Activated naive CD8-positive, alpha-beta T cell treated with anti-CD3 and anti-CD28 coated beads, Interleukin-2, amount 50 U/mL, for 16 hours (primary cell): ENCODE measurements around the gene CA12.
"Not testable (repeated sequence)": the region's sequence is repeated elsewhere in the genome, so short reads cannot be mapped to it uniquely, and the experiment has no call there.

Experiments used
- DNase-seq: peaks from one replicate; pipeline ENCODE4 v3.0.0-alpha.2; 2020; ENCODE audit warnings: low read depth, low spot score

The CA12 gene

DNA sequence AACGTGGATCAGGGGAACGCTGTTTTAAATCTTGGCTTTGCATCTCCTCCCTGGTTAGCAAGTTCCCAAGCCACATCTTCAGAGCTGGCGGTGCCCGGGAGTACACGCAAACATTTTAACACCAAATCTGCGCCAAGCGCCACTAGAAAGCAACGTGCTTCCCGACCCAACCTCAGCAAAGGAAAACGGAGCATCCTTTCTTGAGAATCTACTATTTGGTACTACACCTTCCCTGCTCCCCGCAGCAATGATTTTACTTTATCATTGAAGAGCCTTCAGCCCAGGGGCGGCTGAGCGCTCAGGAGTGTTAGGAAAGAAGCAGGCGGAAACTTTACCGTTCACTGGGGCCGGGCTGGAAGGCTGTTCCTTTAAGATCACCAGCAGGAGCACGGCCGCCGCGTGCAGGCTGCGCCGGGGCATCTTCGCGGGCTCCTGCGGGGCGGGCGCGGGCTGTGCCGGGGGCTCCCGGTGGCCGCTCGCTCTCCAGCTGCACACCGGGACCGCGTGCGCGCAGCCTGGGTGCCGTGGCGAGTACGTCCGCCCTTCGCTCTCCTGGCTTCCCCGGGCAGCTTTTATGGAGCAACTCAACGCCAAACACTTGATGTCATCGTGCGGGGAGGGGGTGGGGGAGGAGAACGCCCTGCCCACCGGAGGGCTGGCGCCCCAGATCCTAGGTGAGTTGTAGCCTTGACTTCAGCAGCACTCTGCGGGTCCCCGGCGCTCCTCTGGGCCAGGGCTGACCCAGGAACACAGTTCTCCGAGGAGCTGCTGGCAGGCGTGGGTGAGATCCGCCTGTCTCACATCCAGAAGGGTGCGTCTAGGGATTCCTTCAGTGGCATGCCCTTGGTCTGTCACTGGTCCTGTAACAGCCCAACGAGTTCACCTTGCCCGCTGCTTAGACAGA lies at the start of gene CA12:
CA12 (minus strand) TSS at position 546 of the 904 bp plus-strand sequence; CDS start at position 420, 126 bp downstream.
- DNase-seq, result no peak

DNA sequence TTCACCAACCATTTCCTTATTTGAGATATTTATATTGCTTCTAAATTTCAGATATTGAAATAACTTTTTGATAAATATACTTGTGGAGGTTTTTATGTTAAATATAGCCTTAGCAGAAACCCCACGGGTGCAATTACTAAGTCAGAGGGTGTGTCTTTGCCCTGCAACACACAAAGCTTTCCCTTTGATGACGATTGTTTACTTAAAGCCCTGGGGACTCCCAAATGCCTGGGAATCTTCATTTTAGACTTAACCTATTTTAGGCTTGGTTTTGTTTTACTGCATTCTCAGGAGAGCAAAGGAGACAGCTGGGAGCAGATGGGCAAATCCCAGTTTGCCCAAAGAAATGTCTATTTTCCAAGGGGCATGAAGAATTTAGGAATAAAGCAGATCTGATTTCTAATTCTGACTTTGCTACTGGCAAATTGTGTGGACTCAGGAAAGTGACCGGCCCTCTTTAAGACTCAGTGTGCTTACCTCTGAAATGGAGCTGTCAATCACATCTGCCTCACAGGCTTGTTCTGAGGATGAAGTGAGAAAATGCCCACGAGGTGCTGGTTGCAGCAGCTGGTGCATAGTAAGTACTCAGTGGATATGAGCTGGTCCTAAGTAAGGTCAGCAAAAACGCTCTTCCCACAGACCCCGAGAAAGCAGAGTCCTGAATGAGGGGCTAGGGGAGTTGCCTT lies 49.3 kb upstream of the CA12 start:
- no peak for DNase-seq

- DNase-seq, result no peak
Measured at GRCh38 chr15:63426552-63426951, 44.9 kb upstream of the CA12 start.

- no peak for DNase-seq
Measured at GRCh38 chr15:63425426-63425985, 43.9 kb upstream of the CA12 start.

GRCh38 chr15:63422891-63423590 lies 41.4 kb upstream of the CA12 start:
- no peak for DNase-seq

- DNase-seq, result no peak
Measured at GRCh38 chr15:63421433-63421832, 39.8 kb upstream of the CA12 start.

DNA sequence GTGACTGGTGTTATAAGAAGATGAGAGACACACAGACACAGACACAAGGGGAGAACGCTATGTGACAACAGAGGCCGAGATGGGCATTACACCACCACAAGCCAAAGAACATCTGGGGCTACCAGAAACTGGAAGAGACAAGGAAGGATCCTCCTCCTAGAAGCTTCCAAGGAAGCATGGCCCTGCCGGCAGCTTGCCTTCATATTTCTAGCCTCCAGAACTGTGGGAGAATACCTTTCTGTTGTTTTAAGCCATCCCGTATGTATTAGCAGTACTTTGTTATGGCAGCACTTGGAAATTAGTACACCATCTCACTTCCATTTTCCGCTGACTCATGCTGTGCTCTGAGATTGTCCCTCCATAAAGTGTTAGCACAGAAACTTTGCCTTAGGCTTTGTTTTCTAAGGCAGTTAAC lies 38.7 kb upstream of the CA12 start:
- no peak for DNase-seq

DNA sequence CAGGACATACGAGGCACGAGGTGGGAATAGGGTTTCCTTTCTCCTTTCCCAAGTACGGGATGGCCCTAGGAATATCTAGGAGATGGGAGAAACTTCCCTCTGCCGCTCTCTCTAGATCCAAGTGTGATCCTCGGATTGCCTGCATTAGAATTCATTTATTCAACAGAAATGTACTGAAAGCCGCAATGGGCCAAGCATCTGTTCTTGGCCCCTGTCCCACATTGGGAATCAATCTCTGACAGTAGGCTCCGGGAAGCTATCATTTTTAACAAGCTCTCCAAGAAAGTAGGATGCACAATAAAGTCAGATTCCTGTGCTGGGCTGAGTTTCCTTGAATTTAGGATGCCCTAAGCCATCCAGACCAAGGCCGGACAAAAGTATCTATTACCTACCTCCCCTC lies 37.2 kb upstream of the CA12 start:
- no peak for DNase-seq

DNA sequence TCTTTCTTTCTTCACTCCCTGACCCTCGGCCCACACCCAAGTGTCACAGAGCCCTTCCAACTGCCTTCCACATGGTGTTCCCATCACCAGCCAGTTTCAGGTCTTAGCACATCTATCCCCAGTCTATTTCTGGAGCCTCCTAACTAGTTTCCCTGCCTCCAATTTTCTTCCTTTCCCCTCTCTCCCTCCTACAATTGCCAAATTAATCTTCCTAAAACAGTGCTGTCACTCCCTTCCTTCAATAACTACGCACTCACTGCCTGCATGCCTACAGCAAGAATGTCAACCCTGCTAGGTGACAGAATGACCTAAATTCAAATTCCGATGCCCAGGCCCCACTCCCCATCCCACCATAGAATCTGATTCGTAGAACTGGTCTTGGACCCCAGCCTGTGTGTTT lies 36.1 kb upstream of the CA12 start:
- DNase-seq, result no peak

GRCh38 chr15:63417274-63417673 lies 35.6 kb upstream of the CA12 start:
- not testable (repeated sequence) for DNase-seq

- DNase-seq, result no peak
Measured at GRCh38 chr15:63414474-63415120, 33.0 kb upstream of the CA12 start.

DNA sequence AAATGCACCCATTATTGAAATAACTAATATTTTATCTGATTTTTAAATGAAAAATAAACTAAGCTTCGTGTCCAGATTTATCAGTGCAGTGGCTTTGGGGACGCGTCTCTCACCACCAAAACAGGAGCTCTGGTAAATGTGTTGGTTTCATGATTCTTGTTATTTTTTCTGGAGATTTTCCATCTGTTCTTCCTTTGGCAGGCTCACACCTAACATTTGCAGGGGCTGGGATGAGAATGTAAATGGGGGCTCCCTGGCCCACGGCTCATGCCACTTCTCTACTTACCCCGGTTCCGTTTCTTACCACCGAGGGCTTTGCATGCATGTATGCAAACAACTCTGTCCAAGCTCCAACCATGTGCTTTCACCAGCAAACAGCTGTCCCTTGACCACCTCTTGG lies 30.9 kb upstream of the CA12 start:
- no peak for DNase-seq

DNA sequence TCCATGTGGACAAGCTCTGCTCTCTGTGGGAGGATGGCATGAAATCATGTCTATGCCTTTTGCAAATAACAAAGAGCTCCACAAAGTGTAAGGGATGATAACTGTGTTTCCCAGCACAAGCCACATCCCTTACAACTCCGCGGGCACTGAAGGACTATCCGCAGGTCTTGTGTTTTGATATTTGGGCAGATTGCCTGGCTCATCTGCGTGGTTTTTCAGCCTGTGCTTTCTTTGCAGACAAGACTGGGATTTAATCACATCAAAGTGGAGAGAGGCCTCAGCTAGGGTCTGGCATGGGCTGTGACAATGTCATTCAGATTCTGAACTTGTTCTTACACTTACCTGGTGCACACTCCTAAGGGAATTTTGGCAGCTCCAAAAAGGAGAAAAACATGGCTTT lies 30.2 kb upstream of the CA12 start:
- no peak for DNase-seq

- no peak for DNase-seq
Measured at GRCh38 chr15:63409179-63409578, 27.5 kb upstream of the CA12 start.

DNA sequence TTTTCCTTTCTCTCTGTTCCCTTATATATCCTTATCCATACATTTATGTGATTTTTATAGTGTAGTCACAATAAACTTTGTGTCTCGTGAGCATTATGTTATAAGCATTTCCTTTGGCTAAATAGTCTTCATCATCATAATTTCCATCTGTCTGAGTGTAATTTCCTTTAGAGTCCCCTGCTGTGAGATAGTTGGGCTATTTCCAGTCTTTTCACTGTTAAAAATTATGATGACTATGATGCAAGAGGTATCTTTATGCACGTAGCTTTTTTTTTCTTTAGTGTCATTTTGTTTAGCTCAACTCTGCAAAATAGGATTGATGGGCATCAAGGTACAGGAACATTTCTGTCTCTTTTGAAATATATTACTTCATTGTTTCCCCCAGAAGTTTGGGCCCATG lies 26.9 kb upstream of the CA12 start:
- DNase-seq, result no peak

DNA sequence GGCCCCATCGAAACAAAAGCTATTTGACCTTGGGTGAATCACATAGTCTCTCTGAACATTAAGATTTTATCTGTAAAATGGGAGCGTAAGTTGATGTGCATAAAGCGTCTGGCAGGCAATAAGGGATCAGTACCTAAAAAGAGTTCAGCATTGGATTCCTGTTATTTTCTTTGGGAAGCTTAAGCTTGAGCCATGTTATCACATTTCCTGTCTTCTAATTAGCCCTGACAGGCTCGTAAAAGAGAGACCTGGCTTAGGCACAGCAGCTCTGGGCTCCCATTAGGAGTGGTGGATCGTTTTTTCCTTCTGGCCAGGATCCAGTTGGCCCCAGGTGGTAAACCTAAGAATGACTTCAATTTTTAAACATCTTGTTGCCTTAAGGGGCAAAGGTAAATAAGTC lies 26.0 kb upstream of the CA12 start:
- no peak for DNase-seq

DNA sequence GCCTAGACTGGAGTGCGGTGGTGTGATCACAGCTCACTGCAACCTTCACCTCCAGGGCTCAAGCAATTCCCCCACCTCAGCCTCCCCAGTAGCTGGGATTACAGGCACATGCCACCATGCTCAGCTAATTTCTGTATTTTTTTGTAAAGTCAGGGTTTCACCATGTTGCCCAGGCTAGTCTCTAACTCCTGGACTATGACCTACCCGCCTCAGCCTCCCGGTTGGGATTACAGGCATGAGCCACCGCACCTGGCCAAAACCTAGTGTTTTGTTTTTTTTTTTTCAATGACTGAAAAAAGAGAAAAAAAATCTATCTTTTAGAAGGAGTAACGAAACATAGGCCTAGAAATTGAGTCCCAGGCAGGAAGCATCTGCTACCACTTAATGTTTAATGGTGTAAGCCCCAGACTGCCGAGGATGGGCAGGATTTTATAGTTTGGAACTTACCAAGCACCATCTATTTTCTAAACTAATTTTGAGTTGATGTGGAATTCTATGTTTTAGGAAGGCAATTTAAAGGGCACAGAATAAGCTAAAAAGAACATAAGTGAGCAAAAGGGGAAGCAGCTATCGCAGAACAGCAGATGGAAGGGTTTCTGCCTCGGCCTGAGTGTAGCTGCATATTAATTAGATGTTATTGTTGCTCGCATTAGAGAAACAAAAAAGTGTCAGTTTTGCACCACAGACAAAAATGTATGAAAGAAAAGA lies 24.2 kb upstream of the CA12 start:
- no peak for DNase-seq

GRCh38 chr15:63405159-63405558 lies 23.5 kb upstream of the CA12 start:
- DNase-seq, result no peak

GRCh38 chr15:63403254-63403945 lies 21.8 kb upstream of the CA12 start:
- DNase-seq, result no peak
